ENCODE measurements around the gene CARMIL3.
"Not testable (repeated sequence)": the region's sequence is repeated elsewhere in the genome, so short reads cannot be mapped to it uniquely, and the experiment has no call there.

GRCh38 chr14:24006817-24007652, 44.8 kb upstream of the CARMIL3 start:
- not testable (repeated sequence) for TF ChIP-seq CTCF (IDR thresholded peaks at IDR 0.05; ENCODE audit: insufficient read depth, low read depth, low read length); EZH2 (IDR thresholded peaks at IDR 0.05; ENCODE audit: insufficient read depth, low read length)

Measured in astrocyte (in vitro differentiated cells and primary cell).